Fibroblast of the aortic adventitia (primary cell): Measurements from ENCODE around the gene SOD1. TPM values are rescaled to one million over a fixed set of nuclear protein-coding genes. Genes with fewer than 3 reads are reported as not detected.
A peak's percentile ranks its signal among the peaks of the same experiment; 100 is the strongest.

ENCODE experiments used
- DNase-seq: peaks from one replicate; pipeline ENCODE4 v3.0.0-alpha.2; 2010; ENCODE audit warnings: low read depth
- H3K4me3 ChIP-seq: 2 replicates; pipeline ENCODE4 v1.5.1; 2011; ENCODE audit warnings: low read depth, mild to moderate bottlenecking, control low read depth, low read length, moderate library complexity
- total RNA-seq: library from RNA; depleted of rRNA; stranded (reverse); fragments of >200 nt; gene quantifications from 2 replicates; pipeline ENCODE4 v1.2.3, GENCODE V29; 2012; ENCODE audit warnings: low replicate concordance
- TF ChIP-seq, protein P1 (sequence below): IDR thresholded peaks from 2 replicates; pipeline ENCODE4 v1.5.1; 2011; ENCODE audit warnings: mild to moderate bottlenecking, low read length, control low read depth, inconsistent platforms; ENCODE audit not compliant: insufficient read depth

The SOD1 gene
- total RNA-seq = 217 and 225 TPM in 2 replicates

DNA sequence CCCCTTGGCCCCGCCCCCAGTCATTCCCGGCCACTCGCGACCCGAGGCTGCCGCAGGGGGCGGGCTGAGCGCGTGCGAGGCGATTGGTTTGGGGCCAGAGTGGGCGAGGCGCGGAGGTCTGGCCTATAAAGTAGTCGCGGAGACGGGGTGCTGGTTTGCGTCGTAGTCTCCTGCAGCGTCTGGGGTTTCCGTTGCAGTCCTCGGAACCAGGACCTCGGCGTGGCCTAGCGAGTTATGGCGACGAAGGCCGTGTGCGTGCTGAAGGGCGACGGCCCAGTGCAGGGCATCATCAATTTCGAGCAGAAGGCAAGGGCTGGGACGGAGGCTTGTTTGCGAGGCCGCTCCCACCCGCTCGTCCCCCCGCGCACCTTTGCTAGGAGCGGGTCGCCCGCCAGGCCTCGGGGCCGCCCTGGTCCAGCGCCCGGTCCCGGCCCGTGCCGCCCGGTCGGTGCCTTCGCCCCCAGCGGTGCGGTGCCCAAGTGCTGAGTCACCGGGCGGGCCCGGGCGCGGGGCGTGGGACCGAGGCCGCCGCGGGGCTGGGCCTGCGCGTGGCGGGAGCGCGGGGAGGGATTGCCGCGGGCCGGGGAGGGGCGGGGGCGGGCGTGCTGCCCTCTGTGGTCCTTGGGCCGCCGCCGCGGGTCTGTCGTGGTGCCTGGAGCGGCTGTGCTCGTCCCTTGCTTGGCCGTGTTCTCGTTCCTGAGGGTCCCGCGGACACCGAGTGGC is at the start of gene SOD1:
TSS of gene SOD1 (plus strand) at position 158 of the 723 bp plus-strand sequence. CDS start at position 235, 77 bp downstream.
- TF ChIP-seq, protein P1, sequence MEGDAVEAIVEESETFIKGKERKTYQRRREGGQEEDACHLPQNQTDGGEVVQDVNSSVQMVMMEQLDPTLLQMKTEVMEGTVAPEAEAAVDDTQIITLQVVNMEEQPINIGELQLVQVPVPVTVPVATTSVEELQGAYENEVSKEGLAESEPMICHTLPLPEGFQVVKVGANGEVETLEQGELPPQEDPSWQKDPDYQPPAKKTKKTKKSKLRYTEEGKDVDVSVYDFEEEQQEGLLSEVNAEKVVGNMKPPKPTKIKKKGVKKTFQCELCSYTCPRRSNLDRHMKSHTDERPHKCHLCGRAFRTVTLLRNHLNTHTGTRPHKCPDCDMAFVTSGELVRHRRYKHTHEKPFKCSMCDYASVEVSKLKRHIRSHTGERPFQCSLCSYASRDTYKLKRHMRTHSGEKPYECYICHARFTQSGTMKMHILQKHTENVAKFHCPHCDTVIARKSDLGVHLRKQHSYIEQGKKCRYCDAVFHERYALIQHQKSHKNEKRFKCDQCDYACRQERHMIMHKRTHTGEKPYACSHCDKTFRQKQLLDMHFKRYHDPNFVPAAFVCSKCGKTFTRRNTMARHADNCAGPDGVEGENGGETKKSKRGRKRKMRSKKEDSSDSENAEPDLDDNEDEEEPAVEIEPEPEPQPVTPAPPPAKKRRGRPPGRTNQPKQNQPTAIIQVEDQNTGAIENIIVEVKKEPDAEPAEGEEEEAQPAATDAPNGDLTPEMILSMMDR = no peak
- DNase-seq = peak; percentile 91
- peak within 1 kb of the TSS; percentile 99 for H3K4me3 ChIP-seq

- TF ChIP-seq, protein P1 = no peak
- no peak for DNase-seq
- H3K4me3 ChIP-seq = no peak overlapping the region
Measured at GRCh38 chr21:31611445-31611844, 48.0 kb upstream of the SOD1 start.

DNA sequence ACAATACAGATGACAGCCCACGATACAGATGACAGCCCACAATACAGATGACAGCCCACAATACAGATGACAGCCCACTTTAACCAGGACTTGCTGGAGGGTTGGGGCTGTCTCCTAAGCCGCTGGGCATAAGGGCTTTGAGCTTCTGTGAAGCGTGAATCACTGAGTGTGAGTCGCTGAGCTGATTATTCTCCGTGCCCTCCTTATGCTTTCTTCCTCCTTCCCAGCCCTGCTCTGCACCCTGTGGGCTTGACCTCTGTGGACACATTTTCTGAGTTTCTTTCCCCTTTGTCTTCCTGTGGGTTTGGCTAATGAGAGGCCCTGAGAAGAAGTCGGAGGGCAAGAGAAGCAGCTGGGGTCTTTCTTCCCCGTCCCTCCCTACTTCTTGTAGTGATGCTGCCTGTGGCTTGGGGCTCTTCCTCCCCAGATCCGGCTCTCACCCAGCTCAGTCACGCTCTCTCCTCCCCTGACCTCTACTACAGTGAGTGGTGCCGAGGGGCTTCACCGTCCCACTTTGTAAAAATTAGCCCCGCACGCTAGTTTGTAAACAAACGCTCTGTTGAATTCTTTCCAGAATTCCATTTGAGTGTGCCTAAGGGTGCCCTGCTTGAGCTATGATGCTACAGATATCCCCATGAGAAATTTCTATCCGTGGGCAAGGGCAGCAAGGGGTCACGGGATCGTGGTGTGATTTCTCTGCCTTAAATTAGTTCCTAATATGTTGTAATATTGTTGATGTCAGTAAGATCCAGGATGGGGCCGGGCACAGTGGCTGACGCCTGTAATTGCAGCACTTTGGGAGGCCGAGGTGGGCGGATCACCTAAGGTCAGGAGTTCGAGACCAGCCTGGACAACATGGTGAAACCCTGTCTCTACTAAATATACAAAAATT is 46.4 kb upstream of the SOD1 start:
- TF ChIP-seq, protein P1 = no peak
- DNase-seq = peak; percentile 2
- no peak overlapping the region for H3K4me3 ChIP-seq

DNA sequence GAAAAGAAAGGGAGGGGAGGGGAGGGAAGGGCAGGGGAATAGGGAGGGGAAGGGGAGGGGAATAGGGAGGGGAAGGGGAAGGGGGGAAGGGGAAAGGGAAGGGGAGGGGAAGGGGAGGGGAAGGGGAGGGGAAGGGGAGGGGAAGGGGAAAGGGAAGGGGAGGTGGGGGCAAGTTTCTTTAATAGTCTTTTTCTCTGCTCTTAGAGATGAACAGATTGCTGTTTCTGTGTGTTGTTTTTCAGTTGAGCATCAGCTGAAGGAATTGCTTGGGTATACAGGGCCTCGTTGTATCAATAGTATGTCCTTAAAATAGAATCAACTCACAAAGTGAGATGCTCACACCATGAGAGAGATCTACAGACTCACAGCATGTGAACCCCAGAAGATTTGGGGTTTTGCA is 44.8 kb upstream of the SOD1 start:
- DNase-seq = no peak
- H3K4me3 ChIP-seq = no peak overlapping the region
- TF ChIP-seq, protein P1 = no peak

DNA sequence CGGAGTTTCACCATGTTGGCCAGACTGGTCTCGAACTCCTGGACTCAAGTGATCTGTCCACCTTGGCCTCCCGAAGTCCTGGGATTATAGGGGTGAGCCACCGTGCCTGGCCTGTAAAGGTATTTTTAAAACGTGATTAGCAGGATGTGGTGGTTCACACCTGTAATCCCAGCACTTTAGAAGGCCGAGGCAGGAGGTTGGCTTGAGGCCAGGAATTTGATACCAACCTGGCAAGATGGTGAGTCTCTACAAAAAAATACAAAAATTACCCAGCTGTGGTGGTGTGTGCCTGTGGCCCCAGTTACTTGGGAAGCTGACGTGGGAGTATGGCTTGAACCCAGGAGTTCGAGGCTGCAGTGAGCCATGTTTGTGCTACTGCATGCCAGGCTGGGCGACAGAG is 43.3 kb upstream of the SOD1 start:
- no peak for DNase-seq
- TF ChIP-seq, protein P1 = no peak
- H3K4me3 ChIP-seq = no peak overlapping the region

- DNase-seq = no peak
- no peak overlapping the region for H3K4me3 ChIP-seq
- TF ChIP-seq, protein P1 = no peak
Measured at GRCh38 chr21:31618696-31619430, 40.6 kb upstream of the SOD1 start.
